Fibroblast of lung (primary cell): Measurements from ENCODE around the gene ANKRD7. TPM values are rescaled to one million over a fixed set of nuclear protein-coding genes. Genes with fewer than 3 reads are reported as not detected.

ENCODE experiments used
- DNase-seq, 2 donors: peaks; one replicate each; pipeline versions ENCODE4 v3.0.0 to v3.0.0-alpha.2; 2010; ENCODE audit warnings: low read depth in 2 of 2
- H2AFZ ChIP-seq: 2 replicates; pipeline ENCODE4 v1.5.1; 2012; ENCODE audit warnings: low read length, control low read depth, inconsistent platforms
- H3K27ac ChIP-seq: 2 replicates; pipeline ENCODE4 v1.5.1; 2011; ENCODE audit warnings: low read length, control low read depth; ENCODE audit not compliant: insufficient read depth
- H3K27me3 ChIP-seq: 2 replicates; pipeline ENCODE4 v1.5.1; 2011; ENCODE audit warnings: mild to moderate bottlenecking, low read length; ENCODE audit not compliant: control insufficient read depth, insufficient read depth
- H3K36me3 ChIP-seq: 2 replicates; pipeline ENCODE4 v1.5.1; 2011; ENCODE audit warnings: low read length; ENCODE audit not compliant: control insufficient read depth, insufficient read depth
- H3K4me1 ChIP-seq: 2 replicates; pipeline ENCODE4 v1.5.1; 2011; ENCODE audit warnings: low read length; ENCODE audit not compliant: control insufficient read depth, insufficient read depth; ENCODE audit errors: extremely low read depth
- H3K4me2 ChIP-seq: 2 replicates; pipeline ENCODE4 v1.5.1; 2011; ENCODE audit warnings: low read length, control low read depth; ENCODE audit not compliant: insufficient read depth; ENCODE audit errors: extremely low read depth
- H3K4me3 ChIP-seq, 4 experiments: fragments of 200-600 bp in 1 of 4; sonication (generic) in 1 of 4; replicated peaks in 1 of 4; 2 replicates each; pipeline ENCODE4 v1.5.1; 2011 to 2016; ENCODE audit warnings: low read length in 4 of 4, low read depth in 3 of 4, mild to moderate bottlenecking in 3 of 4, control low read depth in 2 of 4, inconsistent platforms in 1 of 4, mixed read lengths in 1 of 4; ENCODE audit not compliant: insufficient read depth in 1 of 4; ENCODE audit errors: control extremely low read depth in 1 of 4
- H3K79me2 ChIP-seq: 2 replicates; pipeline ENCODE4 v1.5.1; 2012; ENCODE audit warnings: mild to moderate bottlenecking, low read length, inconsistent platforms; ENCODE audit not compliant: control insufficient read depth, insufficient read depth
- H3K9ac ChIP-seq: 2 replicates; pipeline ENCODE4 v1.5.1; 2011; ENCODE audit warnings: mild to moderate bottlenecking, low read length, control low read depth; ENCODE audit not compliant: insufficient read depth
- H3K9me3 ChIP-seq: 2 replicates; pipeline ENCODE4 v1.5.1; 2012; ENCODE audit warnings: low read depth, low read length; ENCODE audit not compliant: control insufficient read depth, insufficient read depth
- H4K20me1 ChIP-seq: 2 replicates; pipeline ENCODE4 v1.5.1; 2011; ENCODE audit warnings: low read length; ENCODE audit not compliant: control insufficient read depth, insufficient read depth; ENCODE audit errors: extremely low read depth
- EZH2 ChIP-seq: IDR thresholded peaks from 2 replicates; pipeline ENCODE4 v1.5.1; 2012; ENCODE audit warnings: low read length, control low read depth, mild to moderate bottlenecking; ENCODE audit errors: missing control alignments
- polyA minus RNA-seq: library from RNA; depleted of rRNA, polyadenylated mRNA; stranded (reverse); fragments of >200 nt; gene quantifications from 2 replicates; pipeline ENCODE4 v1.2.3, GENCODE V29; 2011; ENCODE audit warnings: low replicate concordance
- polyA plus RNA-seq, 2 donors: library from polyadenylated mRNA; depleted of rRNA in 1 of 2; stranded (reverse) in 1 of 2; unstranded in 1 of 2; fragments of >200 nt; gene quantifications; 2 replicates each; pipeline ENCODE4 v1.2.1, GENCODE V29; 2011 to 2012; ENCODE audit warnings: missing spikeins in 1 of 2
- total RNA-seq: library from RNA; depleted of rRNA; stranded (reverse); fragments of >200 nt; gene quantifications from 2 replicates; pipeline ENCODE4 v1.2.1, GENCODE V29; 2014
- TF ChIP-seq, protein P1 (sequence below), 2 donors: IDR thresholded peaks in 1 of 2; conservative IDR thresholded peaks in 1 of 2; 1 replicate in 1 of 2; 2 replicates in 1 of 2; pipeline ENCODE4 v1.5.1; 2011 to 2012; ENCODE audit warnings: low read length in 2 of 2, control low read depth in 1 of 2, inconsistent platforms in 1 of 2, low read depth in 1 of 2, mild to moderate bottlenecking in 1 of 2

Gene ANKRD7, protein sequence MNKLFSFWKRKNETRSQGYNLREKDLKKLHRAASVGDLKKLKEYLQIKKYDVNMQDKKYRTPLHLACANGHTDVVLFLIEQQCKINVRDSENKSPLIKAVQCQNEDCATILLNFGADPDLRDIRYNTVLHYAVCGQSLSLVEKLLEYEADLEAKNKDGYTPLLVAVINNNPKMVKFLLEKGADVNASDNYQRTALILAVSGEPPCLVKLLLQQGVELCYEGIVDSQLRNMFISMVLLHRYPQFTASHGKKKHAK
- total RNA-seq = 2.3 and 2.8 TPM in 2 replicates
- 0.10 and 0.40 TPM in 2 replicates for polyA plus RNA-seq
- polyA plus RNA-seq (2012) = 0.46 and 0.52 TPM in 2 replicates
- not detected in 2 replicates for polyA minus RNA-seq

DNA sequence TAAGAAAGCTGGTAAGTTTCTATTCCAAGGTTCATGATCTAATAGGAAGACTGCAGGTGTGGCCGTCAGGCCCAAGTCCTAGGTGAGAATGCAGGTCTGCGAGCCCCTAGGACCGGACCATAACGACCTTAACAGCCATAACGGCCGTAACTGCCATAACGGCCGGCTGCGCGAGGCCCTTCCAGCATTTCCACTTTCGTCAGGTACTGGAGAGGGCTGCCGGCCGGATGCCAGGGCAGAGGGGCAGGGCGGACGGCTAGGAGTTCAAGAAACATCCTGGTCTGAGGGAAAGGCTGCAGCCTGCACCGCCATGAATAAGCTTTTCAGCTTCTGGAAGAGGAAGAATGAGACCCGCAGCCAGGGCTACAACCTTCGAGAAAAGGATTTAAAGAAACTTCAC lies at the start of gene ANKRD7:
ANKRD7 (plus strand) TSS at position 184 of the 400 bp plus-strand sequence; CDS start at position 311, 127 bp downstream.
- no peak for DNase-seq
- Histone ChIP-seq H3K4me3 (no peak within 1 kb of the TSS), H3K27me3 (no peaks in the 10 kb centered on the region), H3K4me1 (no peaks in the 10 kb centered on the region), H3K36me3 (no peaks in the 10 kb centered on the region), H3K4me2 (no peak within 1 kb of the TSS), H2AFZ (no peak within 1 kb of the TSS), H4K20me1 (no peaks in the 10 kb centered on the region), H3K9ac (no peak within 1 kb of the TSS), H3K79me2 (no peaks in the 10 kb centered on the region), H3K9me3 (no peaks in the 10 kb centered on the region), H3K27ac (no peak within 1 kb of the TSS)
- TF ChIP-seq EZH2 = no peak
- TF ChIP-seq, protein P1, sequence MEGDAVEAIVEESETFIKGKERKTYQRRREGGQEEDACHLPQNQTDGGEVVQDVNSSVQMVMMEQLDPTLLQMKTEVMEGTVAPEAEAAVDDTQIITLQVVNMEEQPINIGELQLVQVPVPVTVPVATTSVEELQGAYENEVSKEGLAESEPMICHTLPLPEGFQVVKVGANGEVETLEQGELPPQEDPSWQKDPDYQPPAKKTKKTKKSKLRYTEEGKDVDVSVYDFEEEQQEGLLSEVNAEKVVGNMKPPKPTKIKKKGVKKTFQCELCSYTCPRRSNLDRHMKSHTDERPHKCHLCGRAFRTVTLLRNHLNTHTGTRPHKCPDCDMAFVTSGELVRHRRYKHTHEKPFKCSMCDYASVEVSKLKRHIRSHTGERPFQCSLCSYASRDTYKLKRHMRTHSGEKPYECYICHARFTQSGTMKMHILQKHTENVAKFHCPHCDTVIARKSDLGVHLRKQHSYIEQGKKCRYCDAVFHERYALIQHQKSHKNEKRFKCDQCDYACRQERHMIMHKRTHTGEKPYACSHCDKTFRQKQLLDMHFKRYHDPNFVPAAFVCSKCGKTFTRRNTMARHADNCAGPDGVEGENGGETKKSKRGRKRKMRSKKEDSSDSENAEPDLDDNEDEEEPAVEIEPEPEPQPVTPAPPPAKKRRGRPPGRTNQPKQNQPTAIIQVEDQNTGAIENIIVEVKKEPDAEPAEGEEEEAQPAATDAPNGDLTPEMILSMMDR (conservative IDR thresholded peaks at IDR 0.05 in 1 of 2, IDR thresholded peaks at IDR 0.05 in 1 of 2; ENCODE audit: low read depth in 1 of 2, low read length in 2 of 2) = no peak

DNA sequence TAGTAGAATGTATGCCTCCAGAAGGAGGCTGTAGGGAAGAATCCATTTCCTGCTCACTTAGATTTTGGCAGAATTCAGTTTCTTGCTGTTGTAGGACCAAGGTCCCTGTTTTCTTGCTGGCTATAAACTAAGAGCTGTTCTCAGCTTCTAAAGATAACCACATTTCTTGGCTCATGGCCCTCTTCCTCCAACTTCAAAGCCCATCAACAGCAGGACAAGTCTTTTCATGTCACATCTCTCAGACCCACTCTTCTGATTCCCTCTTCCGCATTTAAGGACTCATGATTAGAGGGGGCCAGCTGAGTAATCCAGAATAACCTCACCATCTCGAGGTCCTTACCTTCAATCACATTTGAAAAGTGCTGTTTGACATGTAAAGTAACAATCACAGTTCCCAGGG lies 48.8 kb upstream of the ANKRD7 start:
- Histone ChIP-seq H3K27ac (no peak overlapping the region), H3K4me3 (no peak overlapping the region), H3K36me3 (no peaks in the 10 kb centered on the region), H3K79me2 (no peaks in the 10 kb centered on the region), H3K27me3 (no peaks in the 10 kb centered on the region), H3K4me2 (no peak overlapping the region), H3K4me1 (no peaks in the 10 kb centered on the region), H2AFZ (no peak overlapping the region), H4K20me1 (no peaks in the 10 kb centered on the region), H3K9ac (no peak overlapping the region), H3K9me3 (no peaks in the 10 kb centered on the region)
- DNase-seq = no peak
- TF ChIP-seq EZH2 = no peak
- TF ChIP-seq, protein P1 (conservative IDR thresholded peaks at IDR 0.05 in 1 of 2, IDR thresholded peaks at IDR 0.05 in 1 of 2; ENCODE audit: low read depth in 1 of 2, low read length in 2 of 2) = no peak

DNA sequence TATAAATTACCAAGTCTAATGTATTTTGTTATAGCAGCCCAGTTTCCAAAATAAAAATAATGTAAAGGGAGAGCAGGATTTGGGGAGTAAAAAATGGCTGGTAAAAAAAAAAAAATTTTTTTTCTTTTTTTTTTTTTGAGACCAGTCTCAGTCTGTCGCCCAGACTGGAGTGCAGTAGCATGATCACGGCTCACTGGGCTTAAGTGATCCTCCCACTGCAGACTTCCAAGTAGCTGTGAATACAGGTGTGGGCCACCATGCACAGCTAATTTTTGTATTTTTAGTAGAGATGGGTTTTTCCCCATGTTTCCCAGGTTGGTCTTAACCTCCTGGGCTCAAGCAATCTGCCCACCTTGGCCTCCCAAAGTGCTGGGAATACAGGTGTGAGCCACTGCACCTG lies 45.3 kb upstream of the ANKRD7 start:
- no peaks in the 10 kb centered on the region for H3K4me1 ChIP-seq
- H3K27ac ChIP-seq = no peak overlapping the region
- H3K27me3 ChIP-seq = no peaks in the 10 kb centered on the region
- H4K20me1 ChIP-seq = no peaks in the 10 kb centered on the region
- H3K9me3 ChIP-seq = no peaks in the 10 kb centered on the region
- no peak for DNase-seq
- no peak overlapping the region for H3K9ac ChIP-seq
- H3K4me2 ChIP-seq = no peak overlapping the region
- no peak for TF ChIP-seq EZH2
- TF ChIP-seq, protein P1 (conservative IDR thresholded peaks at IDR 0.05 in 1 of 2, IDR thresholded peaks at IDR 0.05 in 1 of 2; ENCODE audit: low read depth in 1 of 2, low read length in 2 of 2) = no peak
- H3K79me2 ChIP-seq = peaks cover 2% of the 10 kb centered on the region
- H2AFZ ChIP-seq = no peak overlapping the region
- H3K36me3 ChIP-seq = no peaks in the 10 kb centered on the region
- H3K4me3 ChIP-seq = no peak overlapping the region
